Neural progenitor cell (in vitro differentiated cells): ENCODE data around the gene TFB2M. TPM values are rescaled to one million over a fixed set of nuclear protein-coding genes. Genes with fewer than 3 reads are reported as not detected.

ENCODE experiments used
- DNase-seq: peaks from one replicate; pipeline ENCODE4 v3.0.0-alpha.2; 2016; ENCODE audit warnings: low spot score
- H2AFZ ChIP-seq: fragments of 200-600 bp; sonication (generic); replicated peaks from 2 replicates; pipeline ENCODE4 v1.6.1; 2016; ENCODE audit warnings: antibody characterized with exemption
- H3F3A ChIP-seq: fragments of 200-600 bp; sonication (generic); 2 replicates; pipeline ENCODE4 v1.6.1; 2016; ENCODE audit warnings: antibody characterized with exemption, low read depth
- H3K27ac ChIP-seq: fragments of 200-600 bp; sonication (generic); 2 replicates; pipeline ENCODE4 v1.5.1; 2016; ENCODE audit warnings: mild to moderate bottlenecking
- H3K27me3 ChIP-seq: fragments of 200-600 bp; sonication (generic); 2 replicates; pipeline ENCODE4 v1.6.1; 2016; ENCODE audit warnings: mild to moderate bottlenecking, moderate library complexity
- H3K36me3 ChIP-seq: fragments of 200-600 bp; sonication (generic); 2 replicates; pipeline ENCODE4 v1.5.1; 2016
- H3K4me1 ChIP-seq: fragments of 200-600 bp; sonication (generic); 2 replicates; pipeline ENCODE4 v1.6.1; 2016; ENCODE audit warnings: mixed run types
- H3K4me2 ChIP-seq: fragments of 200-600 bp; sonication (generic); 2 replicates; pipeline ENCODE4 v1.6.1; 2016
- H3K4me3 ChIP-seq: fragments of 200-600 bp; sonication (generic); 2 replicates; pipeline ENCODE4 v1.5.1; 2016
- H3K79me2 ChIP-seq: fragments of 200-600 bp; sonication (generic); 2 replicates; pipeline ENCODE4 v1.6.1; 2016; ENCODE audit warnings: low read depth
- H3K9ac ChIP-seq: fragments of 200-600 bp; sonication (generic); 2 replicates; pipeline ENCODE4 v1.6.1; 2016
- H3K9me3 ChIP-seq: fragments of 200-600 bp; sonication (generic); 2 replicates; pipeline ENCODE4 v1.5.1; 2016; ENCODE audit warnings: low read depth
- H4K20me1 ChIP-seq: fragments of 200-600 bp; sonication (generic); 2 replicates; pipeline ENCODE4 v1.6.1; 2016; ENCODE audit warnings: low read depth
- H3K27ac Mint-ChIP-seq: 3 replicates; pipeline ENCODE4 v1.8.0; 2021; ENCODE audit warnings: mixed read lengths
- H3K27me3 Mint-ChIP-seq: 2 replicates; pipeline ENCODE4 v1.8.0; 2022; ENCODE audit warnings: low read depth, mild to moderate bottlenecking, inconsistent platforms, moderate library complexity, mixed read lengths; ENCODE audit not compliant: insufficient read depth
- H3K36me3 Mint-ChIP-seq: 3 replicates; pipeline ENCODE4 v1.8.0; 2021; ENCODE audit warnings: mixed read lengths
- H3K4me1 Mint-ChIP-seq: 3 replicates; pipeline ENCODE4 v1.8.0; 2021; ENCODE audit warnings: mixed read lengths
- H3K4me3 Mint-ChIP-seq: 3 replicates; pipeline ENCODE4 v1.8.0; 2021; ENCODE audit warnings: mild to moderate bottlenecking, moderate library complexity, mixed read lengths
- H3K9me3 Mint-ChIP-seq: 3 replicates; pipeline ENCODE4 v1.8.0; 2020; ENCODE audit warnings: mixed read lengths
- CTCF ChIP-seq: fragments of 200-600 bp; sonication (generic); IDR thresholded peaks from 2 replicates; pipeline ENCODE4 v1.5.1; 2017; ENCODE audit warnings: antibody characterized with exemption, mild to moderate bottlenecking
- EZH2 ChIP-seq: fragments of 200-600 bp; sonication (generic); IDR thresholded peaks from 2 replicates; pipeline ENCODE4 v1.6.1; 2017; ENCODE audit warnings: antibody characterized with exemption, mild to moderate bottlenecking, moderate library complexity
- EZH2phosphoT487 ChIP-seq: fragments of 200-600 bp; sonication (generic); IDR thresholded peaks from 2 replicates; pipeline ENCODE4 v1.6.1; 2017; ENCODE audit warnings: antibody characterized with exemption
- total RNA-seq: library from RNA; depleted of rRNA; stranded (reverse); fragments of >200 nt; gene quantifications from 2 replicates; pipeline ENCODE4 v1.2.3, GENCODE V29; 2015; ENCODE audit warnings: low replicate concordance

The TFB2M gene
- total RNA-seq, 1 donor from 2014 or later: 21.1 TPM

GRCh38 chr1:246526915-246527314 lies 39.1 kb downstream of the TFB2M start:
- Histone ChIP-seq H4K20me1 (no peaks in the 10 kb centered on the region), H3K9me3 (no peaks in the 10 kb centered on the region), H2AFZ (no peak overlapping the region), H3K36me3 (no peaks in the 10 kb centered on the region), H3K4me3 (no peak overlapping the region), H3K79me2 (no peaks in the 10 kb centered on the region), H3K9ac (no peak overlapping the region), H3K27me3 (no peaks in the 10 kb centered on the region), H3K4me2 (no peak overlapping the region), H3K27ac (no peak overlapping the region), H3F3A (no peaks in the 10 kb centered on the region), H3K4me1 (no peaks in the 10 kb centered on the region)
- H3K27ac Mint-ChIP-seq: no peak overlapping the region
- no peak for DNase-seq
- H3K36me3 Mint-ChIP-seq: no peaks in the 10 kb centered on the region
- no peaks in the 10 kb centered on the region for H3K4me1 Mint-ChIP-seq
- peaks cover 24% of the 10 kb centered on the region for H3K9me3 Mint-ChIP-seq
- TF ChIP-seq EZH2 (no peak), CTCF (no peak), EZH2phosphoT487 (no peak)
- H3K4me3 Mint-ChIP-seq: no peak overlapping the region
- H3K27me3 Mint-ChIP-seq: peaks cover 11% of the 10 kb centered on the region

- Histone ChIP-seq H3K4me3 (no peak overlapping the region), H2AFZ (no peak overlapping the region), H3K27me3 (no peaks in the 10 kb centered on the region), H3K4me1 (no peaks in the 10 kb centered on the region), H3K9me3 (no peaks in the 10 kb centered on the region), H3K4me2 (no peak overlapping the region), H3K27ac (no peak overlapping the region), H3F3A (no peaks in the 10 kb centered on the region), H3K79me2 (no peaks in the 10 kb centered on the region), H4K20me1 (no peaks in the 10 kb centered on the region), H3K9ac (no peak overlapping the region), H3K36me3 (no peaks in the 10 kb centered on the region)
- no peak for DNase-seq
- Mint-ChIP-seq H3K36me3 (no peaks in the 10 kb centered on the region), H3K27me3 (peaks cover 10% of the 10 kb centered on the region), H3K9me3 (peaks cover 24% of the 10 kb centered on the region), H3K27ac (no peak overlapping the region), H3K4me3 (no peak overlapping the region), H3K4me1 (no peaks in the 10 kb centered on the region)
- TF ChIP-seq EZH2 (no peak), CTCF (no peak), EZH2phosphoT487 (no peak)
Observed at GRCh38 chr1:246526380-246526779, 39.7 kb downstream of the TFB2M start.

GRCh38 chr1:246519514-246519913 lies 46.5 kb downstream of the TFB2M start:
- no peak overlapping the region for H3K9ac ChIP-seq
- no peaks in the 10 kb centered on the region for H3K36me3 ChIP-seq
- Mint-ChIP-seq H3K4me1 (no peaks in the 10 kb centered on the region), H3K9me3 (peaks cover 30% of the 10 kb centered on the region), H3K36me3 (no peaks in the 10 kb centered on the region), H3K27me3 (peaks cover 5% of the 10 kb centered on the region), H3K4me3 (no peak overlapping the region), H3K27ac (no peak overlapping the region)
- TF ChIP-seq EZH2: no peak
- TF ChIP-seq EZH2phosphoT487: no peak
- TF ChIP-seq CTCF: no peak
- no peaks in the 10 kb centered on the region for H3F3A ChIP-seq
- no peaks in the 10 kb centered on the region for H3K79me2 ChIP-seq
- no peaks in the 10 kb centered on the region for H3K9me3 ChIP-seq
- H3K4me1 ChIP-seq: no peaks in the 10 kb centered on the region
- no peak for DNase-seq
- no peaks in the 10 kb centered on the region for H4K20me1 ChIP-seq
- no peak overlapping the region for H3K4me2 ChIP-seq
- no peak overlapping the region for H3K4me3 ChIP-seq
- no peaks in the 10 kb centered on the region for H3K27me3 ChIP-seq
- H2AFZ ChIP-seq: no peak overlapping the region
- no peak overlapping the region for H3K27ac ChIP-seq
